NK-92 (cell line): Measurements from ENCODE around the gene MSL2.
"Not testable (repeated sequence)": the region's sequence is repeated elsewhere in the genome, so short reads cannot be mapped to it uniquely, and the experiment has no call there.

Source experiments
- DNase-seq: peaks from one replicate; lab custom pipeline; 2025; ENCODE audit not compliant: unreplicated experiment; lab: John Stamatoyannopoulos, UW

MSL2 gene

GRCh38 chr3:136192831-136193230 is 3.3 kb downstream of the MSL2 start:
- DNase-seq, result no peak

GRCh38 chr3:136192195-136192594 is 3.9 kb downstream of the MSL2 start:
- DNase-seq, result not testable (repeated sequence)

- DNase-seq, result no peak
Measured at GRCh38 chr3:136189859-136190617, 6.1 kb downstream of the MSL2 start.

GRCh38 chr3:136189043-136189442 is 7.1 kb downstream of the MSL2 start:
- DNase-seq, result no peak

DNA sequence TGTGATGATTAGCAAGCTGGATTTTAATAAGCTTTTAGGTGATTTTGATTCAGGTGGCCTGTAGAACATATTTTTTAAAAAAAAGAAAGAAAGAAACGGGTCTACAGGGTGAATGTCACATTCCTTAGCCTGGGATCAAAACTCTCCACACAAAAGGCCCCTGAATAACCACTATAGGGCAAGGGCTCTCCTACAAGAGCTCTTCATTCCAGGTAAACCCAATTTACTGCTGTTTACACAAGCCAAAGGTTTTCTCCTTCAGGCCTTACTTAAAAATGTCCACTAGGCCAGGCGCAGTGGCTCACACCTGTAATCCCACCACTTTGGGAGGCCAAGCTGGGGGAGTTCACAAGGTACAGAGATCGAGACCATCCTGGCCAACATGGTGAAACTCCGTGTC is 8.3 kb downstream of the MSL2 start:
- no peak for DNase-seq

GRCh38 chr3:136186846-136187245 is 9.3 kb downstream of the MSL2 start:
- no peak for DNase-seq

DNA sequence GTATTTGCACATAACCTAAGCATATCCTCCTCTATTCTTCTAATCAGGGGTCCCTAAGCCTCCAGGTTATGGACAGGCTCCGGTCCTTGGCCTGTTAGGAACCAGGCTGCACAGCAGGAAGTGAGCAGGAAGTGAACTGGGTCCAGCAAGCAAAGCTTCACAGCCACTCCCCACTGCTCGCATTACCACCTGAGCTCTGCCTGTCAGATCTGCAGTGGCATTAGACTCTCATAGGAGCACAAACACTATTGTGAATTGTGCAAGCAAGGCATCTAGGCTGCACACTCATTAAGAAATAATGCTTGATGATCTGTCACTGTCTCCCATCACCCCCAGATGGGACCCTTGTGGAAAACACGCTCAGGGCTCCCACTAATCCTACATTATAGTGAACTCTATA is 9.8 kb downstream of the MSL2 start:
- no peak for DNase-seq

DNA sequence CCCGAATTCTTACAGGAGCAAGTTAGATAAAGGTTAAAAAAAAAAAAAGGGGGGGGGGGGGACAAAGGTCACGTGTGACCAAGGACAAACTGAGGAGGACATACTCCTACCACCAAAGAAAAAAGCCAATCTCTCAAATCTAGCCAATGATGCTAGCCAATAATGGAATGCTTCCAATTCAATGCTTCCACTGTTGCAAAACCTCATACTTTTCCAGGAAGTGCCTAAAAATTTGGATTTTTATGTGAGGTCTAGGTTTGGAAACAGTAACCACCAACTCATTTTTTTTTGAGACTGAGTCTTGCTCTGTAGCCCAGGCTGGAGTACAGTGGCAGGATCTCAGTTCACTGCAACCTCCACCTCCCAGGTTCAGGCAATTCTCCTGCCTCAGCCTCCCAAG is 11.4 kb downstream of the MSL2 start:
- DNase-seq, result no peak

DNA sequence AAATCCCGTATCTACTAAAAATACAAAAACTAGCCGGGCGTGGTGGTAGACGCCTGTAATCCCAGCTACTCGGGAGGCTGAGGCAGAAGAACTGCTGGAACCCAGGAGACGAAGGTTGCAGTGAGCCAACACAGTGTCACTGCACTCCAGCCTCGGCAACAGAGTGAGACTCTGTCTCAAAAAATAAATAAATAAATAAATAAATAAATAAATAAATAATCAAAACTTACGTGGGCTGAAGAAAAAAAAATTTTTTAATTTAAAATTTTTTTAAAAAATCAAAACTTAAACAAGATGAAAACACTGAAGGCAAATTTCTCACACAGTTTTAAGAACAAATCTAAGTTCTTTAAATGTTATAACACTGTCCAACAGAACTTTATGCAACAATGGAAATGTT is 14.4 kb downstream of the MSL2 start:
- no peak for DNase-seq

DNA sequence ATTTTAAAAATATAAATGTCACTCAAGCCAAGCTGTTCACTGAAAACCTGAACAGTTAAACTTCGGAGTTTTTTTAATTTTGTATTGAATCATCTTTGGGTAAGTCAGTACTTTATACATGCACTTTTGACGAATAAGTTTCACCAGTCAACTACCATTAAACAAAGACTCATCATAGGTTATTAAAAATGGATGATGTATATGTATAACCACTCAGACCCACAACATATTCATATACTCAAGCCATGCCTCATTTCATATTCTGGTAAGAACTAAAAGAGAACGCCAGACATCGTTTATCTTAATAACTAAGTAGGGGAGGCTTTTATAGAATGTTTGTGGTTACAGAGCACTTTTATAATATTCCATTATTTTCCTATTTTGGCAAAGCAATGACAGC is 18.3 kb downstream of the MSL2 start:
- DNase-seq, result no peak

- no peak for DNase-seq
Measured at GRCh38 chr3:136173939-136174490, 22.1 kb downstream of the MSL2 start.

- no peak for DNase-seq
Measured at GRCh38 chr3:136171097-136171542, 25.0 kb downstream of the MSL2 start.

DNA sequence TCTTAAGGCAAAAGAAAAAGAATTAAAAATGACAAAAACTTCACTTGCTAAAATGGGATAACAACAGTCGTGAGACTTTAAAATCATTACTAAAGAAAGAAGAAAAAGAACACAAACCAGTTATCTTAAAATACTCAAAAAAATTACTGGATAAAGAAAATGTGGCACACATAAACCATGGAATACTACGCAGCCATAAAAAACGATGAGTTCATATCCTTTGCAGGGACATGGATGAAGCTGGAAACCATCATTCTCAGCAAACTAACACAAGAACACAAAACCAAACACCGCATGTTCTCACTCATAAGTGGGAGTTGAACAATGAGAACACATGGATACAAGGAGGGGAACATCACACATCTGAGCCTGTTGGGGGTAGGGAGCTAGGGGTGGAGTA is 27.9 kb downstream of the MSL2 start:
- not testable (repeated sequence) for DNase-seq

DNA sequence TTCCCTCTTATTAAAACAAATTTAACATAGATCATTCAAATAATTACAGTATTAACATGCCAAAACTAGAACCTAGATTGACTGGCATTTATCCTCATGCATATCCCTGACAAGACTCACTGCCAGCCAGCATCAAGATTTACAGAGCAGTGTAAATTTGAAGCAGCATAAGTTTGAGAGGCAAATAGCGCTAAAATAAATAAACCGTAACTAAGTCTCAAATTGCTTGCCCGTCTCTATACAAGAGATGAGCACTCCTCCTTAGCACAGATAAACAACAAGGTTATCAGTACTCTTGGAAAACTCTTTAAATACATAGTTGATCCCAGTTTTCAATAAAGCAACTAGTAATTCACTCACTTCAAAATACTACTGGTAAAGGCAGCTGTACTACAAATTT is 29.6 kb downstream of the MSL2 start:
- no peak for DNase-seq

DNA sequence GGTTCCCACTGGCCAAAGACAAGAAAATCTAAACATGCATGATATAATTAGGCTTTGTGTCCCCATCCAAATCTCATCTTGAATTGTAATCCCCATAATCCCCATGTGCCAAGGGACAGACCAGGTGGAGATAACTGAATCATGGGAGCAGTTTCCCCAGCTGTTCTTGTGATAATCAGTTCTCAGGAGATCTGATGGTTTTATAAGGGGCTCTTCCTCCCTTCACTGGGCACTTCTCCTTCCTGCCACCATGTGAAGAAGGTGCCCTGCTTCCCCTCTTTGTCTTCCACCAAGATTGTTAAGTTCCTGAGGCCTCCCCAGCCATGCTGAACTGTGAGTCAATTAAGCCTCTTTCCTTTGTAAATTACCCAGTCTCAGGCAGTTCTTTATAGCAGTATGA is 32.5 kb downstream of the MSL2 start:
- not testable (repeated sequence) for DNase-seq

DNA sequence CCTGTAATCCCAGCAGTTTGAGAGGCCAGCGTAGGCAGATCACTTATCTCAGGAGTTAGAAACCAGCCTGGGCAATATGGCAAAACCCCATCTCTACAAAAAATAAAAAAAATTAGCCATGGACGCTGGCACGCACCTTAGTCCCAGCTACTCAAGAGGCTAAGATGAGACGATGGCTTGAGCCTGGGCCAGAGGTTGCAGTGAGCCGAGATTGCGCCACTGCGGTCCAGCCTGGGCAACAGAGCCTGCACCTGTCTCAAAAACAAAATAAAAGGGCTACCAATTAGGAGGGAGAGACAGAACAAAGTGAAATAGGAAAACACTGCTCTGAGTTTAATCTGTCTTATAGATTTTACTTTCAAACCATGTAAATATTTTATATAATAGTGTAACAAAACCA is 33.8 kb downstream of the MSL2 start:
- DNase-seq, result no peak

DNA sequence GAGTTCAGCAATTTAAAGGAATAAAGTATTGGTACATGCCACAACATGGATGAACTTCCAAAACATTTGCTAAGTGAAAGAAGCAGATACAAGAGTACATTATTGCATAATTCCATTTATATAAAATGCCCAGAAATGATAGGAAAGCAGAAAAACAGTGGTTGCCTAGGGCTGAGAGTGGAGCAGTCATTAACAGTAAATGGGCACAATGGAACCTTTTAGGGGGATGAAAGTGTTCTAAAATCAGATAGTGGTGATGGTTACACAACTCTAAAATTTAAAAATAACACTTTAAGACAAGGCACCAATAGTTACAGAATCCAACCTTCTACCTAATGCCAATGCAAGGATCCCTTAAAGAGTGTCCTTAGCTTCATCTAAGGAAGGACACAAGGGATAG is 34.6 kb downstream of the MSL2 start:
- no peak for DNase-seq

DNA sequence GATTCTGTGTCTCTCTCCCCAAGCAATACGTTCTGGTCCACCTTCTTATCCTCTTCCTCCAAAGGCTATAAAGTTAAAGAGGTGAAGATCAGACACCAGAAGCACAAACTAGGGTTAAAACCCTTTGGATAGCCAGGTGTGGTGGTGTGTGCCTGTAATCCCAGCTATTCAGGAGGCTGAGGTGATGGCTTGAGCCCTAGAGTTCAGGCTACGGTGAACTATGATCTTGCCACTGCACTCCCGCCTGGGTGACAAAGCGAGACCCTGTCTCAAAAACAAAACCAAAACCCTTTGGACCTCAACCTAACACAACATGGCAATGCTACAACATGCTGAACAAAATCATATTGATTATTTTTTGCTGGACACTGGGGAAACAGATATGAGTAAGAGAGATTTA is 43.2 kb downstream of the MSL2 start:
- DNase-seq, result no peak

- no peak for DNase-seq
Measured at GRCh38 chr3:136152176-136152843, 43.8 kb downstream of the MSL2 start.

DNA sequence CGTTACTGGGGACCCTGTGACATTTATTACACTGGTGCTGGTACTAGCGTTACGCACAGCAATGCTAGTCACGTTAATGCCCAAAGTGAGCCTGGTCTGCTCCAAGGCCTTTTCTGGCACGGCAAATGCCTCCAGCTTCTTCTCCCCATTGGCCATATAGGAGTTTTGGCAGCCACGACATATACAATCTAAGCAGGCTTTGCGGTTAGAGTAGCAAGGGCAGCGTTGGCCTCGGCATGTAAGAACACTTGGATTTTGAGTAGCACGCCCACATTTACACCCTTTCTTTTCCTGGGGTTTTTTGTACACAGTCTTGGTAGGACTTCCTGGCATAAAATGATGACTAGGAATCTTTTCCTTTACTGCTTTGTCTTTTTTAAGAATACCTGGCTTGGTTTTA is 44.9 kb downstream of the MSL2 start:
- DNase-seq, result no peak

DNA sequence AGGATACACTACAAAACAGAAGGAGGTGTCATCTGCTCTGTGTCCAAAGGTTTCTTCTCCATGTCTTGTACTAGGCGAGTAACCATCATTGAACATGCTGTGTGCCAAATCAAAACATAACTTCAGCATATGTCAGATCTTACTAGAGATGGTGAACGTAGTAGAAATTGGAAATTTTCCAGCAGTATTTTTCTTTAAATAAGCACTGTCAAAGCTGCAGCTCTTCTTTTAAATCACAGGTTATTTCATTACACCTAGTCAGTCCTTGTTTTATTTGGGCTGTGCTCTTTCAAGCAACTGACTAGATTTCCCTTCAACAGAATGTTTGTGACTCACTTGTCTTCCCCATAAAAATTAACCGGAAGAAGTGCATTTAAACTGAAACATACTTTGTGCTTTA is 46.5 kb downstream of the MSL2 start:
- no peak for DNase-seq

DNA sequence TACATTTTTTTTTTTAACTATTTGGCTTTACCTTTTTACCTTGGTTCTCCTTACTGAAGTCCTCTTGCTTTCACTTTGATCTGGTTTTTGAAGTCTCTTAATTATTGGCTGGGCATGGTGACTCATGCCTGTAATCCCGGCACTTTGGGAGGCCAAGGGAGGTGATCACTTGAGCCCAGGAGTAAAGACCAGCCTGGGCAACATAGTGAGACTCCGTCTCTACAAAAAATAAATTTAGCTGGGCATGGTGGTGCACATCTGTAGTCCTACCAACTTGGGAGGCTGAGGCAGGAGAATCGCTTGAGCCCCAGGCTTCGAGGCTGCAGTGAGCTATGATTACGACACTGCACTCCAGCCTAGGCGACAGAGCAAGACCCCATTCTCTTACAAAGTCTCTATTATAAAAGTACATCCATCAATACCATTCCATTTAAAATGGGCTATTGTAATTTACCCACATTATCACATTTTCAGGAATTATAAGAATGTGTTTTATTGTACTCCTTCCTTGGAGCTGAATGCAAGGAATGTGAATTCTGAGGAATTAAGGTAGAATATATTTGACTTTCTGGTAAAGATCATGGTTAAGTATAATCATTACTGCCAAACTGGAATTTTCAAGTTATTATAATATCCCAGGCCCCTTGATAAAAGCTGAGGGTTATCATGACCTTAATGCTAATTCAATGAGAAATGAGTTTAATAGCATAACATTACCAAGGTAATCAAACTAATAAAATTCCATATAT is 49.0 kb downstream of the MSL2 start:
- no peak for DNase-seq
